Measurements from ENCODE around the gene HYI. TPM values are rescaled to one million over a fixed set of nuclear protein-coding genes. Genes with fewer than 3 reads are reported as not detected.

The HYI gene
- polyA plus RNA-seq, 2 of the 4 experiments (the other 2 are of a cell fraction) = 7.2 to 15.1 TPM

GRCh38 chr1:43447891-43448708, 5.6 kb downstream of the HYI start:
- ChIA-PET CTCF (interaction anchor here (0.8 kb wide), 1 partner anchor 8 kb away, joined by 4 read pairs; no protein-coding TSS in a partner anchor), POLR2A (interaction anchor here (1.1 kb wide), 1 partner anchor 90 kb away, joined by 3 read pairs; no protein-coding TSS in a partner anchor)
- Histone ChIP-seq H3K4me3 (no peak overlapping the region), H3K9me3 (no peaks in the 10 kb centered on the region), H3K27ac (0 out of 6 replicates have a peak overlapping the region, but pooled peaks of 1 of the 2 experiments have one; percentile 21), H3K4me1 (peaks cover 4% of the 10 kb centered on the region; the same call in 1 of the 3 replicates), H3K4me2 (no peak overlapping the region)
- WGBS (ENCODE audit: missing lambda C conversion rate) = 92% methylated on average over 17 of the region's 25 CpGs
- no peak for ATAC-seq
- DNase-seq (ENCODE audit: low read depth in 1 of 2, low spot score in 1 of 2) = no peak
- no peak for FAIRE-seq
- TF ChIP-seq MAFK (IDR thresholded peaks at IDR 0.05; ENCODE audit: partially characterized antibody) (no peak), REST (IDR thresholded peaks at IDR 0.05) (no peak), ZFP36 (IDR thresholded peaks at IDR 0.05; ENCODE audit: borderline replicate concordance, partially characterized antibody) (no peak), BHLHE40 (IDR thresholded peaks at IDR 0.05; ENCODE audit: low read depth, low read length) (no peak)

GRCh38 chr1:43446881-43447835, 6.6 kb downstream of the HYI start:
- ChIA-PET POLR2A (interaction anchor here (0.6 kb wide), 1 partner anchor 108 kb away, joined by 3 read pairs; no protein-coding TSS in a partner anchor), CTCF (no interaction called here)
- H3K9me3 ChIP-seq = no peaks in the 10 kb centered on the region
- FAIRE-seq (no peak), DNase-seq (ENCODE audit: low read depth in 1 of 2, low spot score in 1 of 2) (no peak), ATAC-seq (no peak)
- no peak overlapping the region for H3K4me3 ChIP-seq
- H3K27ac ChIP-seq = no peak overlapping the region
- TF ChIP-seq EHMT2 (IDR thresholded peaks at IDR 0.05; ENCODE audit: low read depth) (no peak), ZFP36 (IDR thresholded peaks at IDR 0.05; ENCODE audit: borderline replicate concordance, partially characterized antibody) (no peak), ZSCAN20 (CRISPR knock-in tag; IDR thresholded peaks at IDR 0.05) (no peak), HEYL (CRISPR knock-in tag; IDR thresholded peaks at IDR 0.05) (no peak), BHLHE40 (IDR thresholded peaks at IDR 0.05; ENCODE audit: low read depth, low read length) (no peak), REST (IDR thresholded peaks at IDR 0.05) (no peak), CBX2 (IDR thresholded peaks at IDR 0.05; ENCODE audit: borderline replicate concordance, low read depth) (no peak), POLR2AphosphoS2 (conservative IDR thresholded peaks at IDR 0.05; ENCODE audit: low read length) (no peak), USF2 (IDR thresholded peaks at IDR 0.05) (no peak), HOXB13 (CRISPR knock-in tag; IDR thresholded peaks at IDR 0.05; ENCODE audit: low read depth) (no peak), CTCF (IDR thresholded peaks at IDR 0.05) (no peak), HMGXB4 (CRISPR knock-in tag; IDR thresholded peaks at IDR 0.05; ENCODE audit: borderline replicate concordance) (no peak), MYC (IDR thresholded peaks at IDR 0.05; ENCODE audit: borderline replicate concordance, low read length) (no peak), TP53 (CRISPR knock-in tag; IDR thresholded peaks at IDR 0.05) (no peak), EHF (CRISPR knock-in tag; IDR thresholded peaks at IDR 0.05) (no peak), RNF2 (IDR thresholded peaks at IDR 0.05; ENCODE audit: borderline replicate concordance, low read depth) (no peak), SREBF2 (IDR thresholded peaks at IDR 0.05) (no peak), NFE2L2 (conservative IDR thresholded peaks at IDR 0.05; ENCODE audit: low read length) (no peak)
- WGBS (ENCODE audit: missing lambda C conversion rate) = 96% methylated on average over 11 of the region's 19 CpGs
- no peak overlapping the region for H3K4me2 ChIP-seq
- no peaks in the 10 kb centered on the region; the same call in 2 of the 3 replicates for H3K4me1 ChIP-seq

Data from A549 (cell line).